Peyer's patch (tissue), 4 donors: Measurements from ENCODE around the gene YPEL4. TPM values are rescaled to one million over a fixed set of nuclear protein-coding genes. Genes with fewer than 3 reads are reported as not detected.

Experiments used
- DNase-seq, 3 donors: peaks; one replicate each; pipeline ENCODE4 v3.0.0-alpha.2; 2017 to 2019
- H3K27ac ChIP-seq, 4 donors: fragments of 200-600 bp; sonication (generic); one replicate each; pipeline ENCODE4 v1.5.1; 2016 to 2019
- H3K27me3 ChIP-seq, 2 donors: fragments of 200-600 bp; sonication (generic); one replicate each; pipeline ENCODE4 v1.5.1; 2019
- H3K36me3 ChIP-seq, 3 donors: fragments of 200-600 bp; sonication (generic); one replicate each; pipeline ENCODE4 v1.5.1; 2016 to 2019
- H3K4me1 ChIP-seq, 4 donors: fragments of 200-600 bp; sonication (generic); one replicate each; pipeline ENCODE4 v1.5.1; 2016 to 2019
- H3K4me3 ChIP-seq, 4 donors: fragments of 200-600 bp; sonication (generic); 1 replicate in 3 of 4; 2 replicates in 1 of 4; pipeline ENCODE4 v1.5.1; 2016 to 2019; ENCODE audit warnings: mild to moderate bottlenecking in 1 of 4
- H3K9me3 ChIP-seq, 4 donors: fragments of 200-600 bp; sonication (generic); one replicate each; pipeline ENCODE4 v1.5.1; 2016 to 2019; ENCODE audit warnings: mild to moderate bottlenecking in 1 of 4
- POLR2A ChIP-seq, 2 donors: fragments of 450-650 bp; IDR thresholded peaks; one replicate each; pipeline ENCODE4 v1.5.1; 2017; ENCODE audit warnings: antibody characterized with exemption in 2 of 2, mild to moderate bottlenecking in 2 of 2, moderate library complexity in 2 of 2
- total RNA-seq, 4 donors: library from RNA; depleted of rRNA; stranded (reverse); fragments of >200 nt; gene quantifications; one replicate each; pipeline ENCODE4 v1.1.0, GENCODE V29; 2016
- TF ChIP-seq, protein P1 (sequence below), 6 experiments: fragments of 450-650 bp in 4 of 6; fragments of 200-600 bp in 2 of 6; sonication (generic) in 1 of 6; IDR thresholded peaks; one replicate each; pipeline ENCODE4 v1.5.1; 2017 to 2019; ENCODE audit warnings: antibody characterized with exemption in 6 of 6, mild to moderate bottlenecking in 3 of 6, moderate library complexity in 1 of 6

Gene YPEL4
- total RNA-seq, 4 donors from 2014 or later, result 0.35 to 2.5 (median 0.71) TPM

DNA sequence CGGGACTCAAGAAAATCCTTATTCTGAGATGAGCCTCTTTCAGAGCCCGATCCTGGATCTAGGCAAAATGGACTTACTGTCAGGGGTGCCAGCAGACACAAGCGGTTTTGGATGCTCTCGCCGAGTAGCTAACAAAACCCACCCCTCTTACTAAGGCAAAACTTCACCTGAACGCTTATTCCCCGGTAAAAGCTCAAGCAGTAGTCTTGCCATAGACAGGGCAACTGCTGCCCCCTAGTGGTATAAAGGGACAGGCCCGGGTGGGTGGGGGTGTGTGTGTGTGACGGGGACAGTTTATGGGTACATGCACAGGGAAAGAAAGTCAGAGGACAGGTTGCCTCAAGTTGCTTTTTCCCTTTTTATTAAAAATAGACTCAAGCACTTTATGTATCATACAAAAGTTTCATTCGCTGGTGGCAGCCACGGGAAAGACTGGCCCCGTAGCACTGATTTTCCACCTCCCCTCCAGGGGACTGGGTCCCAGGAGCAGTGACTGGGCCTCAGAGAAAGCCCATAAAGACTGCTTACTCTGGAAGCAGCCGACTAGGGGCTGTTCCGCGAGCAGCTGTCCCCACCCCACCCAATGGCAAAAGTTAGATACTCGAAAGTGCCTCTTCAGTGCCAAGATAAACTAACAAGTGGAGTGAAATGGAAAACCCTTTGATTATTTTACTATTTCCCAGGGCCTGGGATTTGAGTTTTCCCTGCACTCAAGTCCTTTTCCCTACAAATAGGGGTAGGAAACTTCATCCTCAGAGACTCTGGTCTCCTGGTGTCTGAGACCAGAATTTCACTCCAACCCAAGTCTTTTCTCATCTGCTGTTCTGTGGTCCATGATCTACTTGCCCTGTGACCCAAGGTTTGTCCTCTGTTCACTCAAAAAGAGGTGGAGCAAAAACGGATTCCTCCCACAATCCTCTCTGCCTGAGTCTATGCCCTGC, 4.7 kb downstream of the YPEL4 start:
- H3K27me3 ChIP-seq, result peaks cover 0 to 15% of the 10 kb centered on the region in 2 donors
- DNase-seq, result peak; percentile 74 to 94 (median 83)
- no peaks in the 10 kb centered on the region for H3K36me3 ChIP-seq
- peaks cover 0 to 23% (median 5%) of the 10 kb centered on the region in 4 donors for H3K4me1 ChIP-seq
- no peak for TF ChIP-seq POLR2A (IDR thresholded peaks at IDR 0.05)
- TF ChIP-seq, protein P1, sequence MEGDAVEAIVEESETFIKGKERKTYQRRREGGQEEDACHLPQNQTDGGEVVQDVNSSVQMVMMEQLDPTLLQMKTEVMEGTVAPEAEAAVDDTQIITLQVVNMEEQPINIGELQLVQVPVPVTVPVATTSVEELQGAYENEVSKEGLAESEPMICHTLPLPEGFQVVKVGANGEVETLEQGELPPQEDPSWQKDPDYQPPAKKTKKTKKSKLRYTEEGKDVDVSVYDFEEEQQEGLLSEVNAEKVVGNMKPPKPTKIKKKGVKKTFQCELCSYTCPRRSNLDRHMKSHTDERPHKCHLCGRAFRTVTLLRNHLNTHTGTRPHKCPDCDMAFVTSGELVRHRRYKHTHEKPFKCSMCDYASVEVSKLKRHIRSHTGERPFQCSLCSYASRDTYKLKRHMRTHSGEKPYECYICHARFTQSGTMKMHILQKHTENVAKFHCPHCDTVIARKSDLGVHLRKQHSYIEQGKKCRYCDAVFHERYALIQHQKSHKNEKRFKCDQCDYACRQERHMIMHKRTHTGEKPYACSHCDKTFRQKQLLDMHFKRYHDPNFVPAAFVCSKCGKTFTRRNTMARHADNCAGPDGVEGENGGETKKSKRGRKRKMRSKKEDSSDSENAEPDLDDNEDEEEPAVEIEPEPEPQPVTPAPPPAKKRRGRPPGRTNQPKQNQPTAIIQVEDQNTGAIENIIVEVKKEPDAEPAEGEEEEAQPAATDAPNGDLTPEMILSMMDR (IDR thresholded peaks at IDR 0.05), result peak; percentile 59 to 91 (median 64)
- H3K27ac ChIP-seq, result peak overlapping the region in 1 of 4 donors; percentile 39
- no peaks in the 10 kb centered on the region for H3K9me3 ChIP-seq
- H3K4me3 ChIP-seq, result no peak overlapping the region

DNA sequence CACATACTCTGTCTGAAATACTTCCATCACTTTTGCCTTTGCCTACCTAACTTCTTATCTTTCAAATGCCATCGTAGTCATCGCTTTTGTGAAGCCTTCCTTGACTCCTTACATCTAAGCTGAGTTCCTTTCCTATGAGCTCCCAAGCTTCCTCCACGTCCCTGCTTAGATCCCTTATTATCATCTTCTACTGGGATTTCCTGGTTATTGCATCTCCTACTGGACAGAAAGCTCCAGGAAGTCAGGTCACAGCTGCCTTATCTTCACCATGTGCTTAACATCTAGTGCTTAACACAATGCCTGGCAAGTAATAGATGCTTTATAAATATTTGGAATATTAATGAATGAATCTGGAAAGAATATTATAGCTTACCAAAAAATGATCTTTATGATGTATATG, 5.9 kb downstream of the YPEL4 start:
- peaks cover 0 to 26% (median 8%) of the 10 kb centered on the region in 4 donors for H3K4me1 ChIP-seq
- no peak for TF ChIP-seq POLR2A (IDR thresholded peaks at IDR 0.05)
- TF ChIP-seq, protein P1 (IDR thresholded peaks at IDR 0.05), result no peak
- H3K36me3 ChIP-seq, result no peaks in the 10 kb centered on the region
- H3K27me3 ChIP-seq, result peaks cover 0 to 15% of the 10 kb centered on the region in 2 donors
- no peak overlapping the region for H3K27ac ChIP-seq
- DNase-seq, result no peak
- no peak overlapping the region for H3K4me3 ChIP-seq
- no peaks in the 10 kb centered on the region for H3K9me3 ChIP-seq

DNA sequence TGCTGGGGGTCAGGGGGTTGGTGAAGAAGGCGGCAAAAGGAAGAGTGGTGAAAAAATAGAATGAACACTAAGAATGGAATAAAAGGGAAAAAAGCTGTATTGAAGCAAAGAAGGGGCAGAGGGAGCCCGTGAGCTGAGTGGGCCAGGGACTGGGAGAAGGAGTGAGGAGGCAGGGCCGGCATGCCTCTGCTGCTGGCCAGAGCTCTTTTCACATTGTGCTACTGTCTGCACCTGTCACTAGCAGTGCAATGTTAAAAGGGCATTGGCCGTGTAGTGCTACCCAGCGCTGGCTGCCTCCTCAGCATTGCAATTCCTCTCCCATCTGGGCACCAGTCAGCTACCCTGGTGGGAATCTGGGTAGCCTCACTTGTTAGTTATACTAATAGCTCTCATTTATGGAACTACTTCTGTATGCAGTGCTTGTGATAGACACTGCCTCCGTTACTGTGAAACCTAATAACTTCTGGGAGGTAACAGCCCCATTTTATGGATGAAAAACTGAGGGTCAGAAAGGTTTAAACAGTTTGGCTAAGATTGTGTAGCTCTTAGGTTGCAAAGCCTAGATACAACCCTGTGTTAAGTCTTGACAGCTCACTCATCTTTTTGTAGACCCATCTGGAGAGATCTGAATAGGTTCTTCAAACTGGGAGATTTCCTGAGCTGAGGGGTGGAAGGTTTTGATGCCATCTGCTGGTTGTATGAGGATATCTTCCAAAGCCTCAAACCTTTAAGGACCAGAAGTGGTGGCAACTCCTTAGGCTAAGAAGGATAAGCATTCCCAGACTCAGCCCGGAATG, 8.5 kb downstream of the YPEL4 start:
- Histone ChIP-seq H3K27ac (no peak overlapping the region), H3K4me3 (no peak overlapping the region)

DNA sequence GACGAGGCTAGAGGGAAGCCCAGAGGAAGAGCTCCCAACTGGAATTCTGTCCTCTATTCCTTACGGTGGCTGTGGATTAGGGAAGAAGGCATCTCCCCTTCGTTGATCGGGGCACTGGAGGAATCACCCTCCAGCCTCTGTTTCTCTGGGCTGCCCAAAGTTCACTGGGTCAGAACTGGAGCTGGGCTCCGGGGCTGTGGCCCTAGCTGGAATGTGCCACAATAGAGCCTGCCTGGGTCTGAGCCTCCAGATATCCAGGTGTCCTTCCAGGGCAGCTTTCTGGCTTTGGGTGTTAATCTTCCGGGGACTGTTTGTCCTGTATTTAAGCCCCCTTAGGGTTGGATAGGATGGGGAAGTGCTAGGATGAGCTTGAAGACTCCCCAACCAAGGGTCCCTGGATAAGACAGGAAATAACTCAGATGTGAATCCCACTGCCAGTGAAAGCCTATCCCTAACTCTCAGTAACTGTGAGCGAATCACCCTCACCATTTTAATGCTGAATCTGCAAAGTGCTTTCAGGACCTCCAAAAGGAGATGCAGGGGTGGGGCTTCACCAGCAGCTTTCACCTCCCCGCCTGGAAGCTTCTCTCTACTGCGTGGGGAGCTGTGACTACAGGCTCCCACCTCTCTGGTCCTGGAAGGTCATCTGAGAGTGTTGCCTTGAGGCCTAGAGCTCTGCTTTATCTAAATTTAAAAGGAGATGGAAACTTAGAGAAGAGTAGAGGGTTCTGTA, 9.5 kb downstream of the YPEL4 start:
- Histone ChIP-seq H3K4me3 (no peak overlapping the region), H3K4me1 (peaks cover 0 to 20% (median 6%) of the 10 kb centered on the region in 4 donors), H3K27me3 (no peaks in the 10 kb centered on the region), H3K9me3 (no peaks in the 10 kb centered on the region), H3K36me3 (no peaks in the 10 kb centered on the region), H3K27ac (no peak overlapping the region)
- TF ChIP-seq, protein P1 (IDR thresholded peaks at IDR 0.05), result no peak
- TF ChIP-seq POLR2A (IDR thresholded peaks at IDR 0.05), result no peak
- DNase-seq, result no peak

More for the DNA sequence above, 8.5 kb downstream of the YPEL4 start:
- H3K36me3 ChIP-seq, result no peaks in the 10 kb centered on the region
- no peaks in the 10 kb centered on the region for H3K27me3 ChIP-seq
- H3K9me3 ChIP-seq, result no peaks in the 10 kb centered on the region
- TF ChIP-seq POLR2A (IDR thresholded peaks at IDR 0.05), result no peak
- TF ChIP-seq, protein P1 (IDR thresholded peaks at IDR 0.05), result peak in 5 of 6 experiments; percentile 30 to 55 (median 46)
- H3K4me1 ChIP-seq, result peaks cover 0 to 24% (median 6%) of the 10 kb centered on the region in 4 donors
- DNase-seq, result no peak
